Parathyroid adenoma (tissue), 2 donors: ENCODE results near the gene POLDIP2.

ENCODE experiments used
- H2AFZ ChIP-seq: fragments of 300-600 bp; sonication (generic); one replicate; pipeline ENCODE4 v1.7.0; 2017; ENCODE audit warnings: antibody characterized with exemption, mild to moderate bottlenecking
- H3K27ac ChIP-seq: fragments of 300-600 bp; sonication (generic); one replicate; pipeline ENCODE4 v1.7.0; 2017
- H3K27me3 ChIP-seq: fragments of 300-600 bp; sonication (generic); one replicate; pipeline ENCODE4 v1.7.0; 2017; ENCODE audit warnings: low read length; ENCODE audit not compliant: control insufficient read depth, insufficient read depth
- H3K36me3 ChIP-seq: fragments of 300-600 bp; sonication (generic); one replicate; pipeline ENCODE4 v1.7.0; 2017; ENCODE audit warnings: low read length; ENCODE audit not compliant: control insufficient read depth, insufficient read depth
- H3K4me1 ChIP-seq: fragments of 300-600 bp; sonication (generic); one replicate; pipeline ENCODE4 v1.7.0; 2017; ENCODE audit warnings: control low read depth
- H3K4me2 ChIP-seq: fragments of 300-600 bp; sonication (generic); one replicate; pipeline ENCODE4 v1.7.0; 2017; ENCODE audit warnings: low read length
- H3K4me3 ChIP-seq: fragments of 300-600 bp; sonication (generic); one replicate; pipeline ENCODE4 v1.7.0; 2017; ENCODE audit warnings: low read depth, low read length
- H3K79me2 ChIP-seq: fragments of 300-600 bp; sonication (generic); one replicate; pipeline ENCODE4 v1.7.0; 2017; ENCODE audit warnings: control low read depth
- H3K9ac ChIP-seq: fragments of 300-600 bp; sonication (generic); one replicate; pipeline ENCODE4 v1.7.0; 2017; ENCODE audit warnings: mild to moderate bottlenecking
- H3K9me3 ChIP-seq: fragments of 300-600 bp; sonication (generic); one replicate; pipeline ENCODE4 v1.7.0; 2017; ENCODE audit warnings: low read length; ENCODE audit not compliant: control insufficient read depth
- CTCF ChIP-seq: fragments of 300-600 bp; sonication (generic); IDR thresholded peaks from one replicate; pipeline ENCODE4 v1.7.0; 2017; ENCODE audit warnings: antibody characterized with exemption, mild to moderate bottlenecking
- donor health status: primary hyperparathyroidism.

The POLDIP2 gene

DNA sequence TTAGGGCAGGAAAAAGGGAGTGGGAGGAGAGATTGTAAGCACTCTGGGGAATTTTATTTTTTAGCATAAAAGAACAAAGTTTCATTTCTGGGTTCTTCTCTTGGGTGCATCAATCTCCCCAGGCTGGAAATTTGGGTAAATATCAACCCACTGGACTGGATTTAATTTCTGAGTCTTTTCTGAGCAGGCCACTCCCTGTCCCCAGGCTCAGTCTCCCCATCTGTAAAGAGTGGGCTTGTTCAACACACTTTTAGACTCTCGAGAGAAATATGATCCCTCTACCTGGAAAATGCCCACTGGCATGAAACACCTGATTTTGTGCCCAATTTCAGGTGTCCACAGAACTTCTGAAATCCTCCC, 13.4 kb upstream of the POLDIP2 start:
- Histone ChIP-seq H3K27ac (peak overlapping the region; percentile 66), H3K4me3 (no peak overlapping the region), H3K4me2 (peak overlapping the region; percentile 69), H3K79me2 (peaks cover 10% of the 10 kb centered on the region), H2AFZ (peak overlapping the region; percentile 79), H3K9ac (no peak overlapping the region), H3K36me3 (no peaks in the 10 kb centered on the region), H3K4me1 (peaks cover 9% of the 10 kb centered on the region), H3K9me3 (no peaks in the 10 kb centered on the region), H3K27me3 (no peaks in the 10 kb centered on the region)
- no peak for TF ChIP-seq CTCF

DNA sequence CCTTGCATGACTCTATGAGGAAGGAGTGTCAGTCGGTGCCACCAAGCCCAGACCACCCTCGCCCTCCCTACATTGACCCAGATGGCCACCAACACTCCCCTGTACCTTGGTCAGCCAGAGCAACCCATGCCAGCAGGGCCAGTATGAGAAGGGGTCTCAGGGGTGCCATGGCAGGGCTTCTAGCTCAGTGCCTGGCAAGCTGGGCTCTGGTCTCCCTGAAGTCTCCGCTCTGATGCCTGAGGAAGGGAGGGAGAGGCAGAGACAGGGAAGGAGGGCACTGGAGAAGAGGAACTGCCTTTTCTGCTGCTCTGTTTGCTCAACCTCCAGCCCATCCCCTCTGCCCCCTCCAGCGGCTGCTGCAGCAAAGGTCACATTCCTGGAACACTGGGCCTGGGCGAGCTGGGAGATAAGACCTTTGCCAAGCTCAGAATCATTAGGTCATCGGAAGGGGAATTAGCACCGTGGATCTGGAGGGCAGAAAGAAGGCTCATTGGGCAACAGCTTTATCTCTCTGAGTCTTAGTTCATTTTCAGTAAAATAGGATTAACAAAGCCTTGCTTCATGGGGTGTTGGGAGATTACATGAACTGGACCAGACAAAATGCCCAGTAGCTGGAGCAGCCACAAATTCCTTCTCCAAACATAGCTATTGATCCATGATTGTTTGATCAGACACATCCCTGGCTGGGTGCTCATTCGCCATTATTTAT, 12.9 kb upstream of the POLDIP2 start, which contains the start of gene VTN:
VTN (minus strand) TSS at position 273 of the 709 bp plus-strand sequence; CDS start at position 169, 104 bp downstream.
- TF ChIP-seq CTCF: no peak
- H3K27ac ChIP-seq: peak within 1 kb of the TSS; percentile 66
- no peak within 1 kb of the TSS for H3K4me3 ChIP-seq
- peak within 1 kb of the TSS; percentile 69 for H3K4me2 ChIP-seq
- peak within 1 kb of the TSS; percentile 79 for H2AFZ ChIP-seq
- peaks cover 9% of the 10 kb centered on the region for H3K4me1 ChIP-seq
- no peaks in the 10 kb centered on the region for H3K36me3 ChIP-seq
- H3K27me3 ChIP-seq: no peaks in the 10 kb centered on the region
- no peaks in the 10 kb centered on the region for H3K9me3 ChIP-seq
- peaks cover 10% of the 10 kb centered on the region for H3K79me2 ChIP-seq
- H3K9ac ChIP-seq: no peak within 1 kb of the TSS

DNA sequence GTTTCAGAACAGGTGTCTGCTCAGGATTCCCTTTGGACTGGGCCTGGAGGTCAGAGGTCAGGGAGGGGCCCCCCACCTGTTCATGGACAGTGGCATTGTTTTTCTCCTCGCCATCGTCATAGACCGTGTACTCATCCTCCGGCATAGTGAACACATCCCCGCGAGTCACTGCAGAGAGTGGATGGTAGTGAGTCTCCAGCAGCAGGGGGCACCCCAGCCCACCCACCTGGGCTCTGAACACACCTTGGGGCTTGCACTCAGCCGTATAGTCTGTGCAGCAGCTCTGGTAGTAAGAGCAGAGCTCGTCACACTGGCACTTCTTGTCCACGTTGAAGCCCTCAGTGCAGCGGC, 12.3 kb upstream of the POLDIP2 start:
- no peak overlapping the region for H3K27ac ChIP-seq
- H3K79me2 ChIP-seq: peaks cover 10% of the 10 kb centered on the region
- H3K4me3 ChIP-seq: no peak overlapping the region
- no peak overlapping the region for H3K9ac ChIP-seq
- peaks cover 9% of the 10 kb centered on the region for H3K4me1 ChIP-seq
- no peak overlapping the region for H3K4me2 ChIP-seq
- no peaks in the 10 kb centered on the region for H3K9me3 ChIP-seq
- no peak for TF ChIP-seq CTCF
- no peaks in the 10 kb centered on the region for H3K36me3 ChIP-seq
- H2AFZ ChIP-seq: no peak overlapping the region
- H3K27me3 ChIP-seq: no peaks in the 10 kb centered on the region

- peaks cover 5% of the 10 kb centered on the region for H3K79me2 ChIP-seq
- no peak overlapping the region for H3K4me2 ChIP-seq
- H3K36me3 ChIP-seq: no peaks in the 10 kb centered on the region
- no peak overlapping the region for H3K9ac ChIP-seq
- no peaks in the 10 kb centered on the region for H3K27me3 ChIP-seq
- H3K4me3 ChIP-seq: no peak overlapping the region
- no peak overlapping the region for H2AFZ ChIP-seq
- no peaks in the 10 kb centered on the region for H3K9me3 ChIP-seq
- TF ChIP-seq CTCF: no peak
- H3K4me1 ChIP-seq: peaks cover 9% of the 10 kb centered on the region
- no peak overlapping the region for H3K27ac ChIP-seq
These were observed 11.8 kb upstream of the POLDIP2 start for GRCh38 chr17:28368915-28369683.
